Measurements from ENCODE around the gene GJA3.

The GJA3 gene

DNA sequence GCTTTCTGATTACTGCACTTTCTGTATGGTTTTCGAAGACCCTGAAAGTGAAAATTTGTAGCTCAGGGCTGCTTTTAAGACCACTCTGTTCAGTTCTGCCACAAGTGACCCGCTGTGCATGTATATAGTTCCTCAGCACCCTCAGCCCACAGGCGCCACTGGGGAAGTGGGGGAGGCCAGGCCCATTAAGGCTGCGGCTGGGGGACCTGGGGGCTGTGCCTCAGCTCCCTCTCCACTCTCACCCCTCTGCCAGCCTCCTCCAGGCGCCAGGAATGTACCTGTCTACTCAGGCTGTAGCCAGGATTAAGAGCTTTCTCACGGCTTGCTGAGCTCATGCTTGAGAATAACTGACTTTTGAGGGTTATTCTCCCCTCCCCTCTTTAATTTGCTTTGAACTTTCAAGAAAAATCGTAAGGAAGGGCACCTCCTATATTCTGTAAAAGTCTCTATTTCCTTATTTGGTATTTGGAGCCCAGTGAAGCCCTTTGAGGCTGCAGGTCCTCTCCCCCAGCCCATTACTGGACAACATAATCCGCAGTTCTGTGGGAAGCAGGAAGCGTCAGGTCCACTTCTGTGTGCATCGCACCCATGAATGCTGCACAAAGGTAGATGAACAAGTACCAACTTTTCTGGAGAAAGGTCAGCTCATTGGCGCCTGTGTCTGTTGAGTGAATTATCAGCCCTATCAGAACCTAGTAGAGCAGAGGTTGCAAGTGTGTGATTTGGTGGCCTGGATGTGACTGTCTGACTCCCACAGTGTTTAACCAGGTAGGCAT lies 29.6 kb downstream of the GJA3 start:
- no peak for TF ChIP-seq Cebpa-rat (IDR thresholded peaks at IDR 0.05)
- Histone ChIP-seq H3K9me3 (replicated peaks in 1 of 11) (no peaks in the 10 kb centered on the region; a peak in 1 of 22 replicates), H3K4me1 (peaks cover 14 to 21% (median 16%) of the 10 kb centered on the region in 10 experiments), H3K4me2 (no peak overlapping the region), H3K36me3 (no peaks in the 10 kb centered on the region), H3K4me3 (no peak overlapping the region), H3K27ac (no peak overlapping the region), H4K20me1 (peaks cover 0 to 23% (median 4%) of the 10 kb centered on the region in 11 experiments; a peak in 8 of 22 replicates), H3K9ac (no peak overlapping the region), H3K27me3 (peaks cover 43 to 59% (median 53%) of the 10 kb centered on the region in 11 experiments)

DNA sequence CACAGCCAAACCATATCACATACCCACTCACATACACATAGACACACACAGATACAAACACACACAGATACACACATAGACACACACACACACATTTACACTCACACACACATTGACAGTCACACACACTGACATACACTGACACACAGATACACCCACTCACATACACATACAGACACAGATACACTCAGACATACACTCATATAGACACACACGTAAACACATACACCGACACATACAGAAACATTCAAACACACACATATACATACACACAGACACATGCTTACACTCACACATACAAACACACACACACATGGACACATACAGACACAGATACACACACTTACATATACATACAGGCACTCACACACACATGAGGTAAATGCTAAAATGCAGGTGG lies 30.2 kb downstream of the GJA3 start:
- Histone ChIP-seq H3K4me2 (no peak overlapping the region), H4K20me1 (peaks cover 0 to 23% (median 4%) of the 10 kb centered on the region in 11 experiments; a peak in 8 of 22 replicates), H3K4me3 (no peak overlapping the region), H3K9me3 (replicated peaks in 1 of 11) (no peaks in the 10 kb centered on the region; a peak in 1 of 22 replicates), H3K27me3 (peaks cover 49 to 65% (median 59%) of the 10 kb centered on the region in 11 experiments), H3K27ac (no peak overlapping the region), H3K4me1 (peaks cover 14 to 21% (median 16%) of the 10 kb centered on the region in 10 experiments), H3K9ac (no peak overlapping the region), H3K36me3 (no peaks in the 10 kb centered on the region)
- no peak for TF ChIP-seq Cebpa-rat (IDR thresholded peaks at IDR 0.05)

DNA sequence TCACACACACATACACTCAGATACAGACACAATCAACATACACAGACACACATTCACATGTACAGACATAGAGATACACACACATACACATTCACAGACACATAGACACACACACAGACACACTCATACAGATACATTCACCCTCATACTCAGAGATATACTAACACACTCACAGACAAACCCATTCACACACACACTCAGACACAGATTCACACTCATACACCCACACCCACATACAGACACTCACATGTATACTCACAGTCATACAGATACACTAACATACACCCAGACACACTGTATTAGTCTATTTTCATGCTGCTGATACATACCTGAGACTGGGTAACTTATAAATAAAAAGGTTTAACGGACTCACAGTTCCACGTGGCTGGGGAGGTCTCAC lies 30.8 kb downstream of the GJA3 start:
- H3K4me3 ChIP-seq, result no peak overlapping the region
- peaks cover 14 to 26% (median 16%) of the 10 kb centered on the region in 10 experiments for H3K4me1 ChIP-seq
- no peak overlapping the region for H3K27ac ChIP-seq
- TF ChIP-seq Cebpa-rat (IDR thresholded peaks at IDR 0.05), result no peak
- H3K4me2 ChIP-seq, result no peak overlapping the region
- peaks cover 53 to 71% (median 65%) of the 10 kb centered on the region in 11 experiments for H3K27me3 ChIP-seq
- H4K20me1 ChIP-seq, result peaks cover 0 to 23% (median 4%) of the 10 kb centered on the region in 11 experiments; a peak in 8 of 22 replicates
- H3K36me3 ChIP-seq, result no peaks in the 10 kb centered on the region
- H3K9me3 ChIP-seq (replicated peaks in 1 of 11), result no peaks in the 10 kb centered on the region; a peak in 1 of 22 replicates
- H3K9ac ChIP-seq, result no peak overlapping the region

DNA sequence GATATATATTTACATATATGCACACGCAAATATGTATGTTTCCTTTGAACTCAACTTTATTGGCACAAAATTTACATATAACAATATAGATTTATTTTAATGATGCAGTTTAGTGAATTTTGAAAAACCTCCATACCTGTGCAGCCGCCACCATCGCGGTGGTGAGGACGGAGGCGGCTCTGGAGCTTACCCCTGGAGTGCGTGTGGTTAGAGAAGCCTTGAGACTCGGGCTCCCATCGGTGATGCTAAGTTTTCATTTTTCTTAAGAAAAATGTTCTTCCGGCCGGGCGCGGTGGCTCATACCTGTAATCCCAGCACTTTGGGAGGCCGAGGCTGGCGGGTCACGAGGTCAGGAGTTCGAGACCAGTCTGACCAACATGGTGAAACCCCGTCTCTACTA lies 31.8 kb downstream of the GJA3 start:
- Histone ChIP-seq H3K4me1 (peaks cover 14 to 26% (median 16%) of the 10 kb centered on the region in 10 experiments), H3K36me3 (no peaks in the 10 kb centered on the region), H3K4me3 (peak overlapping the region in 1 of 10 experiments; percentile 54; a peak in 3 of 20 replicates), H3K27me3 (peaks cover 53 to 79% (median 71%) of the 10 kb centered on the region in 11 experiments), H3K9ac (no peak overlapping the region), H3K27ac (no peak overlapping the region), H3K9me3 (replicated peaks in 1 of 11) (no peaks in the 10 kb centered on the region; a peak in 1 of 22 replicates), H4K20me1 (peaks cover 0 to 23% (median 4%) of the 10 kb centered on the region in 11 experiments; a peak in 8 of 22 replicates), H3K4me2 (peak overlapping the region in 9 of 11 experiments; percentile 71 to 93 (median 78); a peak in 11 of 22 replicates)
- TF ChIP-seq Cebpa-rat (IDR thresholded peaks at IDR 0.05), result no peak

DNA sequence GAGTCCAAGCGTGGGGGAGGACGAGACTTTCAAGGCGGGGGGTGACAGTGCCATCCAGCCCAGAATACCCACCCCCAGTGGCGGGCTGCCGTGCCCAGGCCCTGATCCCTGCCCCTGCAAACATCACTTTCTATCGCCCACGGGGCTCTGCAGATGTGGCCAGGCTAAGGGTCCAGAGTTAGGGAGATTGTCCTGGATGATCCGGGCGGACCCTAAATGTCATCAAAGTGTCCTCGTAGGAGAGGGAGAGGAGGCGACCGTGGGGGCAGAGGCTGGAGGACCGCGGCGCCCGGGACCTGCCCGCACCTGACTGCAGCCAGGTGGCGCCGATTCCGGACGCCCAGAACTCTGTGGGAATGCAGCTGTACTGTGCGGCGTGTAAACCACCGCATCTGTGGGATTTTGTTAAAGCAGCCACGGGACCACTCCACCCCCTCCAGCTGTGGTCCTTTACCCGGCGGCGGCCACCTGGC lies 32.4 kb downstream of the GJA3 start:
- Histone ChIP-seq H3K27ac (peak overlapping the region in 2 of 11 experiments; percentile 70; a peak in 4 of 22 replicates), H3K9ac (peak overlapping the region in 10 of 11 experiments; percentile 26 to 78 (median 53); a peak in 11 of 22 replicates)

DNA sequence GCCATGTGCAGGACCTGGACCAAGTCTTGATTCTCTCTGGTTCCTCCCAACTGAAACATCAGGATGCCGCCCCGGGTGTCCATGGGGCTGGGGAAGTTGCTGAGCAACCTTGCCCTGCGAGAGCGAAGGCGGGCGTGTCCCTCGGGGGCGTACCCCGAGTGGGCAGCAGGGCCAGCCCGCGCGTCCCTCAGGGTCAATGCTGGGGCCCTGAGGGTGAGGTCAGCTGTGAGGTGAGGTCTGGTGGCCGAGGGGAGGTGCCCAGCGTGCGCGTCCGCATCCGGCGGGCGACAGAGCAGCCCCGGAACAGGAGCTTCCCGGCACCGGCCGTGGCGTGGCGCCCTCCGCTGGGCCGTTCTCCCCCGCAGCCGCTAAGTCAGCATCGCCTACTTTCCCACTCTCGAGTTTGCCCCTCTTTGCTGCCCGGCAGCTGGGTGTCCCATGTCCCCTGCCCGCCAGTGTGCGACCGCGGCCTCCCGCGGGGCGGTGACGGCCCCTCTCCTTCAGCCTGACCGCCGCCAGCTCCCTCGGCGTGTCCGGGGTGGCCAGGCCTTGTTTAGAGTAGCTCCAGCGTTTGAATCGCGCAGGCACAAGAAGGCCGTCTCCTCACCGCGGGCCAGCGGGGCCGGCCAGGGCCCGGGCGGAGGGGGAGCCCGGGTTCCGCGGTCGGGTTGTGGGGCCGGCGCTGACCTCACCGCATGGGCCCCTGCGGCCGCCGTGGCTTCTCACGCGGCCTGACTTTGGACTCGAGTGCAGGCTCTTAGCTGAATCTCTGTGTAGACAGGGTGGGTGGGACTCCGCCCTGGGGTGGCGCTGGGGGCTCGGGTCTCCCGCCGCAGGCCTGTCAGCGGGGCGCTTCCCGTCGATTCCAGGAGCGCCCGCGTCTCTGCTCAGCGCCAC lies 33.0 kb downstream of the GJA3 start:
- no peaks in the 10 kb centered on the region; a peak in 1 of 22 replicates for H3K9me3 ChIP-seq (replicated peaks in 1 of 11)
- H3K4me3 ChIP-seq, result peak overlapping the region; percentile 44 to 73 (median 56)
- peaks cover 14 to 26% (median 16%) of the 10 kb centered on the region in 10 experiments for H3K4me1 ChIP-seq
- TF ChIP-seq Cebpa-rat (IDR thresholded peaks at IDR 0.05), result no peak
- H3K9ac ChIP-seq, result peak overlapping the region in 10 of 11 experiments; percentile 26 to 78 (median 53); a peak in 15 of 22 replicates
- peaks cover 0 to 23% (median 4%) of the 10 kb centered on the region in 11 experiments; a peak in 8 of 22 replicates for H4K20me1 ChIP-seq
- peak overlapping the region; percentile 71 to 93 (median 78) for H3K4me2 ChIP-seq
- H3K27me3 ChIP-seq, result peaks cover 57 to 84% (median 71%) of the 10 kb centered on the region in 11 experiments
- peak overlapping the region in 4 of 11 experiments; percentile 42 to 70 (median 60); a peak in 8 of 22 replicates for H3K27ac ChIP-seq
- H3K36me3 ChIP-seq, result no peaks in the 10 kb centered on the region

More for the DNA sequence above, 32.4 kb downstream of the GJA3 start:
- Histone ChIP-seq H3K36me3 (no peaks in the 10 kb centered on the region), H3K9me3 (replicated peaks in 1 of 11) (no peaks in the 10 kb centered on the region; a peak in 1 of 22 replicates), H3K27me3 (peaks cover 55 to 82% (median 71%) of the 10 kb centered on the region in 11 experiments), H4K20me1 (peaks cover 0 to 23% (median 4%) of the 10 kb centered on the region in 11 experiments; a peak in 8 of 22 replicates), H3K4me1 (peaks cover 14 to 26% (median 16%) of the 10 kb centered on the region in 10 experiments), H3K4me2 (peak overlapping the region; percentile 71 to 93 (median 78)), H3K4me3 (peak overlapping the region; percentile 44 to 73 (median 56))
- TF ChIP-seq Cebpa-rat (IDR thresholded peaks at IDR 0.05), result no peak

DNA sequence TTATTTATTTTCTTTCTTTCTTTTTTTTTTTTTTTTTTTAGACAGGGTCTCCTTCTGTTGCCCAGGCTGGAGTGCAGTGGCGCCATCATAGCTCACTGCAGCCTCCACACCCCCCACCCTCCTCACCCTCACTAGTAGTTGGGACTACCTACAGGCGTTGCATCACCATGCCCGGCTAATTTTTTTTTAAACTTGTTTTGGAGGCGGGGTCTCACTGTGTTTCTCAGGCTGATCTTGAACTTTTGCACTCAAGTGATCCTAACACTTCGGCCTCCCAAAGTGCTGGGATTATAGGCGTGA lies 33.6 kb downstream of the GJA3 start:
- H3K9ac ChIP-seq, result peak overlapping the region in 2 of 11 experiments; percentile 78; a peak in 2 of 22 replicates
- H3K4me3 ChIP-seq, result peak overlapping the region in 8 of 10 experiments; percentile 44 to 73 (median 56); a peak in 14 of 20 replicates
- H3K27ac ChIP-seq, result peak overlapping the region in 1 of 11 experiments; percentile 70; a peak in 1 of 22 replicates
- H4K20me1 ChIP-seq, result peaks cover 0 to 23% (median 4%) of the 10 kb centered on the region in 11 experiments; a peak in 8 of 22 replicates
- no peaks in the 10 kb centered on the region; a peak in 1 of 22 replicates for H3K9me3 ChIP-seq (replicated peaks in 1 of 11)
- no peaks in the 10 kb centered on the region for H3K36me3 ChIP-seq
- no peak for TF ChIP-seq Cebpa-rat (IDR thresholded peaks at IDR 0.05)
- H3K4me1 ChIP-seq, result peaks cover 14 to 26% (median 16%) of the 10 kb centered on the region in 10 experiments
- H3K27me3 ChIP-seq, result peaks cover 57 to 84% (median 68%) of the 10 kb centered on the region in 11 experiments
- peak overlapping the region in 10 of 11 experiments; percentile 71 to 93 (median 84); a peak in 16 of 22 replicates for H3K4me2 ChIP-seq

Data from BLaER1 treated with 17β-estradiol and CSF1 and Interleukin-3, amounts not matched to agents 10 nM and 100 nM (cell line).